GM18508 (cell line): ENCODE measurements around the gene STX8.
"Not testable (repeated sequence)": the region's sequence is repeated elsewhere in the genome, so short reads cannot be mapped to it uniquely, and the experiment has no call there.

Source experiments
- ATAC-seq: cut with Tn5 transposase; IDR thresholded peaks from one replicate; pipeline ENCODE4 v1.9.1; 2021; ENCODE audit warnings: moderate number of reproducible peaks; ENCODE audit not compliant: insufficient read depth, unreplicated experiment

STX8 gene

GRCh38 chr17:9408868-9409829, 166.5 kb downstream of the STX8 start:
- no peak for ATAC-seq

GRCh38 chr17:9408381-9408780, 167.2 kb downstream of the STX8 start:
- no peak for ATAC-seq

- no peak for ATAC-seq
Observed at GRCh38 chr17:9406046-9406606, 169.5 kb downstream of the STX8 start.

- no peak for ATAC-seq
Observed at GRCh38 chr17:9403257-9403656, 172.4 kb downstream of the STX8 start.

- no peak for ATAC-seq
Observed at GRCh38 chr17:9402590-9403199, 172.9 kb downstream of the STX8 start.

GRCh38 chr17:9401434-9401833, 174.2 kb downstream of the STX8 start:
- no peak for ATAC-seq

- no peak for ATAC-seq
Observed at GRCh38 chr17:9389111-9389527, 186.5 kb downstream of the STX8 start.

- no peak for ATAC-seq
Observed at GRCh38 chr17:9386401-9386800, 189.2 kb downstream of the STX8 start.

- ATAC-seq = no peak
Observed at GRCh38 chr17:9383826-9384225, 191.8 kb downstream of the STX8 start.

GRCh38 chr17:9382626-9383025, 193.0 kb downstream of the STX8 start:
- ATAC-seq = no peak

- ATAC-seq = no peak
Observed at GRCh38 chr17:9381068-9381467, 194.6 kb downstream of the STX8 start.

- ATAC-seq = no peak
Observed at GRCh38 chr17:9380361-9380760, 195.3 kb downstream of the STX8 start.

GRCh38 chr17:9376177-9376576, 199.4 kb downstream of the STX8 start:
- not testable (repeated sequence) for ATAC-seq

GRCh38 chr17:9371019-9371418, 204.6 kb downstream of the STX8 start:
- no peak for ATAC-seq

- ATAC-seq = no peak
Observed at GRCh38 chr17:9370467-9370866, 205.2 kb downstream of the STX8 start.

GRCh38 chr17:9368631-9369030, 207.0 kb downstream of the STX8 start:
- ATAC-seq = no peak

- no peak for ATAC-seq
Observed at GRCh38 chr17:9367156-9367555, 208.5 kb downstream of the STX8 start.

GRCh38 chr17:9364837-9365430, 210.7 kb downstream of the STX8 start:
- ATAC-seq = no peak

- no peak for ATAC-seq
Observed at GRCh38 chr17:9363440-9364350, 211.9 kb downstream of the STX8 start.
